Activated naive CD4-positive, alpha-beta T cell treated with anti-CD3 and anti-CD28 coated beads, Interleukin-2, amount 10 ng/mL, durations not matched to agents 7 days and 5 days (primary cell): ENCODE data around the gene NRGN.

Source experiments
- CTCF ChIA-PET: fragments of 350-600 bp; sonication (Branson Sonifier 250); formaldehyde crosslinking; loops from one replicate; lab custom pipeline; 2021; ENCODE audit warnings: antibody characterized with exemption; lab: Charles Lee
- DNase-seq: peaks from one replicate; pipeline ENCODE4 v3.0.0-alpha.2; 2020
- H3K27ac Mint-ChIP-seq: one replicate; pipeline ENCODE4 v1.8.0; 2021; ENCODE audit warnings: mild to moderate bottlenecking, moderate library complexity, mixed read lengths
- H3K27me3 Mint-ChIP-seq: one replicate; pipeline ENCODE4 v1.8.0; 2021; ENCODE audit warnings: mild to moderate bottlenecking, mixed read lengths
- H3K36me3 Mint-ChIP-seq: one replicate; pipeline ENCODE4 v1.8.0; 2021; ENCODE audit warnings: mixed read lengths
- H3K4me1 Mint-ChIP-seq: one replicate; pipeline ENCODE4 v1.8.0; 2021; ENCODE audit warnings: mixed read lengths
- H3K4me3 Mint-ChIP-seq: one replicate; pipeline ENCODE4 v1.8.0; 2021; ENCODE audit warnings: mild to moderate bottlenecking, moderate library complexity, mixed read lengths
- H3K9me3 Mint-ChIP-seq: one replicate; pipeline ENCODE4 v1.8.0; 2021; ENCODE audit warnings: mixed read lengths

The NRGN gene

DNA sequence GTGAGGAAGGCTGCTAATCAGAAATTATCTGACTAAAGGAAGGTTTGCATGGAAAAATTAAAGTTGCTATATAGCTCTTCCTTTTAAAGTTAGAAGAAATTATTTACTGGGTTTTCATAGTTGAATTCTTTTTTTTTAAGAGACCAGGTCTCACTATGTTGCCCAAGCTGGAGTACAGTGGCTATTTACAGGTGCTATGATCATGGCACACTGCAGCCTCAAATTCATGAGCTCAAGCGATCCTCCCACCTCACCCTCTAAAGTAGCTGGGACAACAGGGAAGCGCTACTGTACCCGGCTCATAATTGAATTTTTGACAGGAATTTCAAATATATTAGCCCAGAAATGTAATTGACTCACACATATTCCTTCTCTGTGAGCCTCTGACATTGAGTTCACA, 56.6 kb downstream of the NRGN start:
- peaks cover 2% of the 10 kb centered on the region for H3K36me3 Mint-ChIP-seq
- no peak overlapping the region for H3K4me3 Mint-ChIP-seq
- H3K4me1 Mint-ChIP-seq, result peaks cover 43% of the 10 kb centered on the region
- no peak overlapping the region for H3K27ac Mint-ChIP-seq
- no peaks in the 10 kb centered on the region for H3K27me3 Mint-ChIP-seq
- DNase-seq, result no peak
- no peaks in the 10 kb centered on the region for H3K9me3 Mint-ChIP-seq
- CTCF ChIA-PET, result interaction anchor here (1.0 to 5.2 kb wide), 6 partner anchors 11 to 153 kb away, joined by 3 to 42 read pairs (median 8); partner anchors contain the start of gene ESAM
